H4 (cell line): ENCODE results near the gene PLEKHB1. TPM values are rescaled to one million over a fixed set of nuclear protein-coding genes. Genes with fewer than 3 reads are reported as not detected.
"Not testable (repeated sequence)": the region's sequence is repeated elsewhere in the genome, so short reads cannot be mapped to it uniquely, and the experiment has no call there.

ENCODE experiments used
- DNase-seq: peaks from one replicate; pipeline ENCODE4 v3.0.0-alpha.2; 2015; ENCODE audit warnings: low spot score
- total RNA-seq: library from RNA; depleted of rRNA; stranded (reverse); fragments of >200 nt; shearing (Covaris generic); gene quantifications from 2 replicates; pipeline ENCODE4 v1.2.3, GENCODE V29; 2014; rRNA removed

Gene PLEKHB1
- total RNA-seq, 1 experiment from 2014 or later: 0.10 TPM

DNA sequence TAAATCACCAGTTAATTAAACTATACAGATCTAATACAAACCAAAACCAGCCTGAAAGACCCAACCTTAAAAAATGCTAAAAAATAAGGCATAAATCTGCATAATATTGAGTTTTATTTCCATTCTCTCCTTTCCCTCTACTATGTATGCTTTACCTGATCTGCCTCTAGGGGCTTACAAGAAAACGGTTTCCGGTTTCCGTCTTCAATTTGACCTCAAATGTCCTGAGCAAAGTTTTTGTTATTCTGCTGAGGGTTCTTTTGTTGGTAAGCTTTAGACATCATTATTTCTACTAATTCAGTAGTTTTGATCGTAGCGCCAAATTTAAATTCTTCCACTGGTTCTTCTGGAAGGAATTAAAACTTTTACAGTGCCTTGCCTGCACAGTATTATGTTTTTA, 30.2 kb downstream of the PLEKHB1 start:
- not testable (repeated sequence) for DNase-seq

DNA sequence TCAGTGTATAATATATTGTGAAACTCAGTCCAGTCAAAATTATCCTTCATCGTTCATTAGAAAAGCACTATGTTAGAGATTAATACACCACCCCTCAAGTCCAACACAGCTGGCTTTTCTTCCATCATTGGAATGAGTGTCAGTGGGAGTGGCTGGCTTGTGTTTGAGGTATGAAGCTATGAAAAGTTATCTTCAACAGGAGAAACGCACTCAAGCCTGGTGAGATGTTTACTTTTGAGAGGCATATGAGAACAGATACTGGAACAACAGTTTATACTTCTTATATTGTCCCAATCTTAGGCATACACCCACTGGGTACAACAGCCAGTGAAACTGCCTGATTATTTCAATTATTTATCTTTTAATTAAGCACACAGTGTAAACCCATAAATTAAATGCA, 34.3 kb downstream of the PLEKHB1 start:
- DNase-seq: no peak

DNA sequence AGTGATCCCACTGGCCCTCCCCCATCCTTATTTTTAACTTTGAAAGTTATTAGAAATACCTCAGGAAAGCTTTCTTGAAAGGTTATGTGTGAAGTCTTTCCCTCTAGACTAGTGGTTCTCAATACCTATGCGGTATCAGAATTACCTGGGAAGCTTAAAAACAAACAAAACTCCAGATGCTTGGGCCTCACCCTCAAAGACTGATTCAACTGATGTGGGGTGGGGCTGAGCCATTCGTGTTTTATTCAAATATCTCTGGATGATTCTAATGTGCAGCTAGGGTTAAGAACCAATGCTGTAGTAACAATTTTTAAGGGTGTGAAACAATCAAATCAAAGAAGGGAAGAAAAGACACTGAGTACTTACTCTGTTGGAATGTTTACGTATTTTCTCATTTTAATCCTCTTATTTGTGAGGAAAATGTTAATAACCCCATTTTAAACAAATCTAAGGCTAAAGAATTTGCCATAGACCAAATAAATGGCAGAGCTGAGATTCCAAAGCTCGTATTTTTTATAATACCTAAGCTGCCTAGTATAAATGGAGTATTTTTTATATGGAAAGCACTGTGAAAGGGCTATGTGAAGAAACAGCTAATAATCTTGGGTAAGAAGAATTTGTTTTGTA, 47.6 kb downstream of the PLEKHB1 start:
- no peak for DNase-seq

DNA sequence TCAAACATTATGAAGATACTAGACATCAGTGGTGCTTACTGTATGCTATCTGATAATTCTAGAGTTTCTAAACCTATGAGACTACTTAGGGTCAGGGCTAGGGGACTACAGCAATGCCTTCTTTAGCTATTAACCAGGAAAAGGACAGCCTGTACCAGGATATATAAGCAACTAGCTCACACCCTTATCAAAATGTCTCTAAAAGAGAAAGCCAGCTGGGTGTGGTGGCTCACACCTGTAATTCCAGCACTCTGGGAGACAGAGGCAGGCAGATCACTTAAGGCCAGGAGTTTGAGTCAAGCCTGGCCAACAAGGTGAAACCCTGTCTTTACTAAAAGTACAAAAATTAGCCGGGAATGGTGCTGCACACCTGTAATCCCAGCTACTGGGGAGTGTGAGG, 58.7 kb downstream of the PLEKHB1 start:
- no peak for DNase-seq

DNA sequence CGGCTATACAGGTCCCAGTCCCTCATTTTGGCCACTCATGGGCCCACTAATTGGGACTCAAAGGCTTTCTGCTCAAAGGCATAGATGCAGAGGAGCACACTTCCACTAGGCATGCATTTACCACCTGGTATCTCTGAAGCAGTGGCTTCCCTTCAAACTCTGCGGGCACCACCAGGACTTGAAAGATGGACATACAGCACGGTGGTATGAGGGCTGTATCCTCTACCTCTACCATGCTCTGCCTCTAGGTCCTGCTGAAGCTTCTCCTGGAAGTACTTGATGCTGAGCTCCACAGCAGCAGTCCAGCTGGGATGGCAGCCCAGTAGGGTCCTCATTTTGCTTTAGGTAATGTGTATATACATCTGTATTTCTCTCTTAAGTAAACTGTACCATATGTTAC, 64.6 kb downstream of the PLEKHB1 start:
- DNase-seq: no peak

Other genes starting within 250 kb of the PLEKHB1 start
- 8.9 and 14.6 TPM in 2 replicates for gene FAM168A, start 48.5 kb upstream of the PLEKHB1 start, total RNA-seq
- 31.6 and 47.8 TPM in 2 replicates for gene RAB6A, start 114.5 kb downstream of the PLEKHB1 start, total RNA-seq
- gene MRPL48, start 141.3 kb downstream of the PLEKHB1 start, total RNA-seq: 46.7 and 167 TPM in 2 replicates
- 90.4 and 139 TPM in 2 replicates for gene COA4, start 230.3 kb downstream of the PLEKHB1 start, total RNA-seq
- 13.0 TPM in 2 replicates for gene PAAF1, start 230.4 kb downstream of the PLEKHB1 start, total RNA-seq